SK-N-SH treated with all-trans-retinoic acid at 6 μM for 48 hours (cell line): ENCODE results near the gene MFRP.

Source experiments
- ARNTL ChIP-seq: fragments of 450-650 bp; formaldehyde crosslinking; IDR thresholded peaks from 2 replicates; pipeline ENCODE4 v1.5.0; 2020; ENCODE audit warnings: low read depth, mild to moderate bottlenecking, moderate library complexity, borderline replicate concordance
- CREB5 ChIP-seq: fragments of 250-450 bp; sonication (Bioruptor Pico); IDR thresholded peaks from 2 replicates; pipeline ENCODE4 v1.5.1; 2020; ENCODE audit warnings: low read depth, mild to moderate bottlenecking, moderate library complexity
- ESRRG ChIP-seq: fragments of 250-450 bp; sonication (Bioruptor Pico); IDR thresholded peaks from 2 replicates; pipeline ENCODE4 v1.6.1; 2021; ENCODE audit warnings: mild to moderate bottlenecking
- OSR1 ChIP-seq: fragments of 250-450 bp; sonication (Bioruptor Pico); IDR thresholded peaks from 2 replicates; pipeline ENCODE4 v1.8.0; 2022; ENCODE audit warnings: moderate library complexity, mild to moderate bottlenecking, inconsistent platforms
- TCF4 ChIP-seq: fragments of 250-450 bp; sonication (Bioruptor Pico); IDR thresholded peaks from 2 replicates; pipeline ENCODE4 v1.8.0; 2021; ENCODE audit warnings: mild to moderate bottlenecking, moderate library complexity, borderline replicate concordance

- TF ChIP-seq CREB5 (CRISPR knock-in tag) = no peak
- no peak for TF ChIP-seq OSR1 (CRISPR knock-in tag)
- TF ChIP-seq ESRRG (CRISPR knock-in tag) = no peak
- no peak for TF ChIP-seq ARNTL (CRISPR knock-in tag)
- TF ChIP-seq TCF4 (CRISPR knock-in tag) = no peak
Observed at GRCh38 chr11:119389611-119390254, 43.2 kb upstream of the MFRP start.
